ENCODE measurements around the gene GLDN. TPM values are rescaled to one million over a fixed set of nuclear protein-coding genes. Genes with fewer than 3 reads are reported as not detected.

Gene GLDN
- total RNA-seq, 1 experiment from 2014 or later: 1.3 TPM

GRCh38 chr15:51374131-51374530 is 32.7 kb downstream of the GLDN start:
- H3K9ac ChIP-seq (ENCODE audit: extremely low read depth, insufficient read length, low read length): no peak overlapping the region
- no peak overlapping the region for H3K18ac ChIP-seq (ENCODE audit: insufficient read length, low read depth, low read length)
- H2BK12ac ChIP-seq (ENCODE audit: insufficient read length, low read depth, low read length): no peak overlapping the region
- Mint-ChIP-seq H3K4me1 (peaks cover 2 to 3% of the 10 kb centered on the region in 2 experiments; a peak in 3 of 4 replicates), H3K9me3 (no peaks in the 10 kb centered on the region), H3K36me3 (ENCODE audit: insufficient read depth in 1 of 3, low read depth in 3 of 3) (no peaks in the 10 kb centered on the region; a peak in 1 of 7 replicates), H3K4me3 (no peak overlapping the region), H3K27me3 (ENCODE audit: low read depth) (no peaks in the 10 kb centered on the region), H3K27ac (no peak overlapping the region)
- H2BK5ac ChIP-seq (ENCODE audit: insufficient read length, low read length): no peak overlapping the region
- no peak overlapping the region for H3K56ac ChIP-seq (ENCODE audit: insufficient read length, low read depth, low read length)
- H3K4me2 ChIP-seq (ENCODE audit: insufficient read depth, insufficient read length, low read length): no peak overlapping the region
- H4K20me1 ChIP-seq (ENCODE audit: control insufficient read depth, insufficient read depth, insufficient read length): no peaks in the 10 kb centered on the region
- H3K79me1 ChIP-seq (ENCODE audit: insufficient read depth, low read depth, low read length, poor library complexity, severe bottlenecking): no peaks in the 10 kb centered on the region
- H2BK120ac ChIP-seq (ENCODE audit: low read depth, low read length, poor library complexity, severe bottlenecking): no peak overlapping the region
- H3K79me2 ChIP-seq (ENCODE audit: insufficient read depth, low read length): no peaks in the 10 kb centered on the region
- H2AFZ ChIP-seq (ENCODE audit: low read length): no peak overlapping the region
- H4K8ac ChIP-seq (replicated peaks; ENCODE audit: insufficient read length, low read depth, low read length): no peak overlapping the region
- no peak overlapping the region for H2AK5ac ChIP-seq (ENCODE audit: insufficient read length, low read length)
- no peaks in the 10 kb centered on the region for H3K4me1 ChIP-seq (ENCODE audit: insufficient read depth, low read length)
- no peak overlapping the region for H3K4ac ChIP-seq (ENCODE audit: low read depth, low read length)
- H3T11ph ChIP-seq (ENCODE audit: low read length): no peak overlapping the region
- no peak for TF ChIP-seq CTCF (conservative IDR thresholded peaks at IDR 0.05)
- no peaks in the 10 kb centered on the region for H3K23me2 ChIP-seq (ENCODE audit: insufficient read length, low read depth, low read length, poor library complexity, severe bottlenecking)
- no peak overlapping the region for H2BK20ac ChIP-seq (ENCODE audit: low read depth, low read length, poor library complexity, severe bottlenecking)
- H3K9me3 ChIP-seq (ENCODE audit: control insufficient read depth, low read depth, low read length): no peaks in the 10 kb centered on the region
- H3K23ac ChIP-seq (ENCODE audit: insufficient read length, low read depth, low read length): no peak overlapping the region
- no peak overlapping the region for H2BK15ac ChIP-seq (ENCODE audit: low read depth, low read length)
- no peak overlapping the region for H3K27ac ChIP-seq (ENCODE audit: insufficient read length, low read depth, low read length)
- H3K14ac ChIP-seq (ENCODE audit: insufficient read depth, low read length): no peak overlapping the region
- no peak for DNase-seq
- H4K5ac ChIP-seq (ENCODE audit: insufficient read length, low read depth, low read length): no peak overlapping the region
- no peaks in the 10 kb centered on the region for H3K27me3 ChIP-seq (ENCODE audit: insufficient read depth, low read length)
- H4K91ac ChIP-seq (ENCODE audit: insufficient read length, low read depth, low read length): no peak overlapping the region
